ENCODE results near the gene GABPB2.

The GABPB2 gene

GRCh38 chr1:151135433-151136385 lies 65.1 kb downstream of the GABPB2 start:
- DNase-seq (ENCODE audit: low spot score): no peak
- in situ Hi-C loops (cut with MboI; ENCODE audit: low sequenced_read_pairs, unreplicated experiment): no loop called here
- TF ChIP-seq CTCF (IDR thresholded peaks at IDR 0.05; ENCODE audit: borderline replicate concordance, control extremely low read depth, extremely low read depth, insufficient read depth, missing control alignments): no peak

GRCh38 chr1:151137789-151138188 lies 67.2 kb downstream of the GABPB2 start:
- peak; percentile 12 for DNase-seq (ENCODE audit: low spot score)
- in situ Hi-C loops (cut with MboI; ENCODE audit: low sequenced_read_pairs, unreplicated experiment): no loop called here
- TF ChIP-seq CTCF (IDR thresholded peaks at IDR 0.05; ENCODE audit: borderline replicate concordance, control extremely low read depth, extremely low read depth, insufficient read depth, missing control alignments): no peak

- no peak for TF ChIP-seq CTCF (IDR thresholded peaks at IDR 0.05; ENCODE audit: borderline replicate concordance, control extremely low read depth, extremely low read depth, insufficient read depth, missing control alignments)
- in situ Hi-C loops (cut with MboI; ENCODE audit: low sequenced_read_pairs, unreplicated experiment): no loop called here
- DNase-seq (ENCODE audit: low spot score): no peak
Measured at GRCh38 chr1:151142411-151143056, 72.0 kb downstream of the GABPB2 start.

- TF ChIP-seq CTCF (IDR thresholded peaks at IDR 0.05; ENCODE audit: borderline replicate concordance, control extremely low read depth, extremely low read depth, insufficient read depth, missing control alignments): no peak
- no peak for DNase-seq (ENCODE audit: low spot score)
- in situ Hi-C loops (cut with MboI; ENCODE audit: low sequenced_read_pairs, unreplicated experiment): no loop called here
Measured at GRCh38 chr1:151143057-151143435, 72.5 kb downstream of the GABPB2 start.

GRCh38 chr1:151143986-151144385 lies 73.4 kb downstream of the GABPB2 start:
- TF ChIP-seq CTCF (IDR thresholded peaks at IDR 0.05; ENCODE audit: borderline replicate concordance, control extremely low read depth, extremely low read depth, insufficient read depth, missing control alignments): no peak
- no peak for DNase-seq (ENCODE audit: low spot score)
- in situ Hi-C loops (cut with MboI; ENCODE audit: low sequenced_read_pairs, unreplicated experiment): no loop called here

- no peak for TF ChIP-seq CTCF (IDR thresholded peaks at IDR 0.05; ENCODE audit: borderline replicate concordance, control extremely low read depth, extremely low read depth, insufficient read depth, missing control alignments)
- in situ Hi-C loops (cut with MboI; ENCODE audit: low sequenced_read_pairs, unreplicated experiment): no loop called here
- DNase-seq (ENCODE audit: low spot score): no peak
Measured at GRCh38 chr1:151144474-151145303, 74.1 kb downstream of the GABPB2 start.
